NB4 (cell line): Measurements from ENCODE around the gene CDKAL1.

Experiments
- DNase-seq: peaks from one replicate; pipeline ENCODE4 v3.0.0; 2010; ENCODE audit warnings: low read depth
- H3K4me3 ChIP-seq: one replicate; pipeline ENCODE4 v1.5.1; 2011; ENCODE audit warnings: mild to moderate bottlenecking, low read depth, low read length, moderate library complexity
- CTCF ChIP-seq: IDR thresholded peaks from one replicate; pipeline ENCODE4 v1.5.1; 2012; ENCODE audit warnings: low read depth, low read length
- MYC ChIP-seq: IDR thresholded peaks from 2 replicates; pipeline ENCODE4 v1.6.1; 2011; ENCODE audit warnings: low read depth, low read length
- POLR2A ChIP-seq: IDR thresholded peaks from 2 replicates; pipeline ENCODE4 v1.6.1; 2011; ENCODE audit warnings: mild to moderate bottlenecking; ENCODE audit not compliant: insufficient read length; ENCODE audit errors: extremely low read depth
- TF ChIP-seq, protein P1 (sequence below): IDR thresholded peaks from 2 replicates; pipeline ENCODE4 v1.6.1; 2011; ENCODE audit warnings: low read depth, low read length

CDKAL1 gene

GRCh38 chr6:21003780-21004541 is 469.7 kb downstream of the CDKAL1 start:
- DNase-seq: no peak
- TF ChIP-seq CTCF (no peak), POLR2A (no peak), MYC (no peak)
- TF ChIP-seq, protein P1, sequence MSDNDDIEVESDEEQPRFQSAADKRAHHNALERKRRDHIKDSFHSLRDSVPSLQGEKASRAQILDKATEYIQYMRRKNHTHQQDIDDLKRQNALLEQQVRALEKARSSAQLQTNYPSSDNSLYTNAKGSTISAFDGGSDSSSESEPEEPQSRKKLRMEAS: no peak
- no peak overlapping the region for H3K4me3 ChIP-seq

DNA sequence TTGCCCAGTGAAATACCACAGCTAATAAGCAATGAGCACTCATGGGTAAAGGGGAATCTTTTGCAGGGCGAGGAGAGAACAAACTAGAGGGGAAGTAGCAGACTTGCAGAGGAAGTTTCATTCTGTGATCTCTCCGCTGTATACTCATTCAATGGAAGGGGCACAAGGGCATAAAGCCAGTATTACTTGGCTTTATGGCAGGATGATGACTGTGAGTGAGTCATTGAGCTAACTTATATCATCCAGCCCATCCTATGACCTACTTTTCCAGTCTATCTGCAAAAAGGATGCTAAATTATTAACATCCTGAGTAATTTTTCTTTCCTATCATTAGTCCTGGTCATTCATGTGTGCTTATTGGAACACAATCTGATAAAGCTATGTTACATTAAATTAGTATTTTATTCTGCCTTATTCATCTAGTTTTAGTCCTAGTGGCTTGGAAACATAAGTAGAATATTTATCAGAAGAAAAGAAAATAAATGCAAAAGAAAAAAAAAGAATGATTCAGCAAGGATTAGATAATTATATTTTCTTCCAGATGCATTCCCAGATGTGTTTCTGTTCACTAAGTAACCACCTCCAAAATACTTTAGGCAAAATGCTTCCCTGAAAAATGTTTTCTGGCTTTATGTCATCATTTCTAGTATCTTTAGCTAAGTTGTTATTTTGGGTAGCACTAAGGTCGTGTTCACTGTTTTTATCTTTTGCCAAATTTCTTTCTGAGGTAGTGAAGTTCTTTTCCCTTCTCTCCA is 471.7 kb downstream of the CDKAL1 start:
- TF ChIP-seq POLR2A (no peak), CTCF (no peak), MYC (no peak)
- TF ChIP-seq, protein P1: no peak
- H3K4me3 ChIP-seq: no peak overlapping the region
- no peak for DNase-seq

GRCh38 chr6:21019614-21020013 is 485.4 kb downstream of the CDKAL1 start:
- DNase-seq: no peak
- TF ChIP-seq CTCF (no peak), MYC (no peak)
- TF ChIP-seq, protein P1: no peak
- H3K4me3 ChIP-seq: no peak overlapping the region

GRCh38 chr6:21022343-21023107 is 488.3 kb downstream of the CDKAL1 start:
- DNase-seq: no peak
- TF ChIP-seq, protein P1: no peak
- TF ChIP-seq POLR2A: no peak
- H3K4me3 ChIP-seq: no peak overlapping the region

DNA sequence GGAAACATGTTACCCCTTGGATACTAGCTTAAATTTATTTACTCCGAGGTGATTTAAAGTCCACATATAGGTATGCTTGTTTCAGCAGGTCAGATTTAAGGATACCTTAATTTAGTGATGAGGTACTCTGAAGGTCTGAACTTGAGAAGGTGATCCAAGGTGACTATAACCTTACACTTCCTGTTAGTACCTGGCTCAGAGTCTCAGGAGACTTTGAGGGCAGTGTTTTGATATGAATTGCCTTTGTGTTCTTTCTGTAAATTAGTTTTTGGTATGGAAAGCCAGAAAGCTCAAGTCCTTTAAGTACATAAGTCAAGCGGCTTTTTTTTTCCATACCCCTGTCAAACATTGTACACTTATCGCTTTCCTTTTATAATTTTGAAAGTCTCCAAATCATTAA is 489.0 kb downstream of the CDKAL1 start:
- no peak overlapping the region for H3K4me3 ChIP-seq
- no peak for DNase-seq
- TF ChIP-seq, protein P1: no peak
- TF ChIP-seq POLR2A (no peak), CTCF (no peak), MYC (no peak)
